Tibial nerve (tissue), 4 donors: ENCODE measurements around the gene TTL. TPM values are rescaled to one million over a fixed set of nuclear protein-coding genes. Genes with fewer than 3 reads are reported as not detected.
"Not testable (repeated sequence)": the region's sequence is repeated elsewhere in the genome, so short reads cannot be mapped to it uniquely, and the experiment has no call there.

ENCODE experiments used
- DNase-seq, 2 donors: peaks; one replicate each; pipeline ENCODE4 v3.0.0-alpha.2; 2019; ENCODE audit warnings: low spot score in 2 of 2
- H3K27ac ChIP-seq, 4 donors: fragments of 200-600 bp; sonication (generic) in 3 of 4; one replicate each; pipeline ENCODE4 v1.5.1; 2017 to 2019; ENCODE audit warnings: mild to moderate bottlenecking in 1 of 4
- H3K27me3 ChIP-seq, 2 donors: fragments of 200-600 bp; sonication (generic) in 1 of 2; one replicate each; pipeline versions ENCODE4 v1.5.1 to v1.6.0; 2017 to 2019
- H3K36me3 ChIP-seq, 3 donors: fragments of 200-600 bp; sonication (generic); one replicate each; pipeline ENCODE4 v1.5.1; 2018 to 2019
- H3K4me1 ChIP-seq, 4 donors: fragments of 200-600 bp; sonication (generic) in 3 of 4; one replicate each; pipeline ENCODE4 v1.5.1; 2017 to 2019
- H3K4me3 ChIP-seq, 4 donors: fragments of 200-600 bp; sonication (generic) in 3 of 4; one replicate each; pipeline ENCODE4 v1.5.1; 2017 to 2019; ENCODE audit warnings: mild to moderate bottlenecking in 1 of 4, moderate library complexity in 1 of 4
- H3K9me3 ChIP-seq, 4 donors: fragments of 200-600 bp; sonication (generic) in 3 of 4; one replicate each; pipeline ENCODE4 v1.5.1; 2017 to 2019
- CTCF ChIP-seq, 5 experiments: fragments of 200-600 bp in 3 of 5; fragments of 450-650 bp in 2 of 5; sonication (generic) in 3 of 5; IDR thresholded peaks; one replicate each; pipeline ENCODE4 v1.5.1; 2016 to 2019; ENCODE audit warnings: antibody characterized with exemption in 5 of 5, mild to moderate bottlenecking in 3 of 5, moderate library complexity in 2 of 5
- EP300 ChIP-seq, 2 donors: sonication (generic); formaldehyde crosslinking; IDR thresholded peaks; one replicate each; pipeline ENCODE4 v1.6.1; 2017; ENCODE audit warnings: antibody characterized with exemption in 2 of 2, mild to moderate bottlenecking in 1 of 2
- POLR2A ChIP-seq, 2 donors: fragments of 450-650 bp; IDR thresholded peaks; one replicate each; pipeline ENCODE4 v1.6.1; 2017; ENCODE audit warnings: antibody characterized with exemption in 2 of 2, mild to moderate bottlenecking in 2 of 2, moderate library complexity in 2 of 2
- WGBS, 2 donors: methylation state at CpG; one replicate each; pipeline ENCODE4 v1.1.5; 2018; 5-methylcytosine and 5-hydroxymethylcytosine counted together
- total RNA-seq, 4 donors: library from RNA; depleted of rRNA; stranded (reverse); fragments of >200 nt; gene quantifications; one replicate each; pipeline ENCODE4 v1.1.0, GENCODE V29; 2016

TTL gene
- total RNA-seq, 4 donors from 2014 or later = 11.8 to 27.8 (median 23.3) TPM

GRCh38 chr2:112437405-112437831 is 44.5 kb upstream of the TTL start:
- DNase-seq, H3K4me3 ChIP-seq, H3K27me3 ChIP-seq, H3K27ac ChIP-seq, H3K36me3 ChIP-seq, H3K4me1 ChIP-seq, H3K9me3 ChIP-seq: not testable (repeated sequence)
- 68 to 81% methylated on average over 16 of the region's 16 CpGs for WGBS, 2 donors

DNA sequence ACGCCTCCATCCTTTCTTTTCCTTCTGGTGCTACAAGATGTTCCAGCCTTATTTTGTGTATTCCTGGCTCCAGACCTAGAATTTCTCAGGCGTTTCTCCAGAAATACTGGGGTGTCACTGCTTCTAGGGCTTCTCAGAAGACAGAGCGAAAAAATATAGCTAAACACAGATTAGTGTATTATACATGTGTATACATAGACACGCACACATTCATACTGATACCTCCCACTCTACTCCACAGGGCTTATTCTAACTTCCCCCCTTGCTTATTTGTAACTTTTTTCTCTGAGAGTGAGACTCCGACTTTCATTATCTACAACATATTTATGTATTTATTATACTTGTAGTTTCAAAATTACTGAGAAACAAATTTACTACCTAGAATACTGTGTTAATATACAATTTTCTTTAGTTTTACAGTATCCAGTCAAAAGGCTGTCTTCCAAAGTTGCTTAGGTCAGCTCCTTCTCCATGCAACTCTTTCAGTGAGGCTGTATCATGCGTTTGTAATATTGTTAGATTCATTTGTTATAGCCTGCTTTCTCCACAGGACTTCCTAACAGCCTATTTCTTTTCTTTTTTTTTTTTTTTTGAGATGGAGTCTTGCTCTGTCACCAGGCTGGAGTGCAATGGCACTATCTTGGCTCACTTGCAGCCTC is 43.2 kb upstream of the TTL start:
- not testable (repeated sequence) for H3K36me3 ChIP-seq, H3K4me3 ChIP-seq, DNase-seq, H3K27ac ChIP-seq, H3K27me3 ChIP-seq, H3K9me3 ChIP-seq, H3K4me1 ChIP-seq
- WGBS, 2 donors = 81 to 83% methylated on average over 6 of the region's 6 CpGs

DNA sequence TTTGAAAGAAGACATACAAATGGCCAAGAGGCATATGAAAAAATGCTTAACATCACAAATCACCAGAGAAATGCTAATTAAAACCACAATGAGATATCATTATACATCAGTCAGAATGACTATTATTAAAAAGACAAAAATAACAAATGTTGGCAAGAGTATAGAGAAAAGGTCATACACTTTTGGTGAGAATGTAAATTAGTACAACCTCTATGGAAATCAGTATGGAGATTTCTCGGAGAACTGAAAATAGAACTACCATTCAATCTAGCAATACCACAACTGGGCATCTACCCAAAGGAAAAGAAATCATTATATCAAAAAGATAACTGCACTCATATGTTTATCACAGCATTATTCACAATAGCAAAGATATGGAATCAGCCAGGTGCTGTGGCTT is 37.7 kb upstream of the TTL start:
- not testable (repeated sequence) for H3K27ac ChIP-seq

DNA sequence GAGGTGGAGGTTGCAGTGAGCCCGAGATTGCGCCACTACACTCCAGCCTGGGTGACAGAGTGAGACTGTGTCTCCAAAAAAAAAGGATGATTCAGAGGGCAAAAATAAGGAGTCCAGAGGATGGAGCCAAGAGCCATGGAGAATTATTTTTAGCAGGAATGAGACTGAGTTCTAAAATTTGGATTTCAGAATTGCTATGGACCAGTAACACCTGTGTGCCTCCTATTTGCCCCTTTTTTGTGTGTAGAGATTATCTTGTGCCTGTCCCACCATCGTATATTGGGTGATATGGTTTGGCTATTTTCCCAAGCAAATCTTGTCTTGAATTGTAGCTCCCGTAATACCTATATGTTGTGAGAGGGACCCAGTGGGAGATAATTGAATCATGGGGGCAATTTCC is 32.1 kb upstream of the TTL start:
- no peak for DNase-seq
- no peaks in the 10 kb centered on the region for H3K27me3 ChIP-seq
- no peaks in the 10 kb centered on the region for H3K4me1 ChIP-seq
- no peak for TF ChIP-seq POLR2A (IDR thresholded peaks at IDR 0.05)
- TF ChIP-seq CTCF (IDR thresholded peaks at IDR 0.05) = no peak
- no peak for TF ChIP-seq EP300 (IDR thresholded peaks at IDR 0.05)
- 90 to 93% methylated on average over 4 of the region's 4 CpGs for WGBS, 2 donors
- no peak overlapping the region for H3K27ac ChIP-seq
- H3K36me3 ChIP-seq = no peaks in the 10 kb centered on the region
- H3K4me3 ChIP-seq = no peak overlapping the region
- peaks cover 0 to 8% (median 0%) of the 10 kb centered on the region in 4 donors for H3K9me3 ChIP-seq

More for the DNA sequence above, 37.7 kb upstream of the TTL start:
- not testable (repeated sequence) for H3K27me3 ChIP-seq, H3K9me3 ChIP-seq, H3K36me3 ChIP-seq, H3K4me3 ChIP-seq, DNase-seq, H3K4me1 ChIP-seq
- 71 to 100% methylated on average over 1 of the region's 1 CpG for WGBS, 2 donors

- TF ChIP-seq POLR2A (IDR thresholded peaks at IDR 0.05) (no peak), EP300 (IDR thresholded peaks at IDR 0.05) (no peak), CTCF (IDR thresholded peaks at IDR 0.05) (no peak)
- Histone ChIP-seq H3K4me1 (no peaks in the 10 kb centered on the region), H3K4me3 (no peak overlapping the region), H3K36me3 (no peaks in the 10 kb centered on the region), H3K27ac (no peak overlapping the region), H3K9me3 (peaks cover 0 to 8% (median 0%) of the 10 kb centered on the region in 4 donors), H3K27me3 (no peaks in the 10 kb centered on the region)
- 93 to 94% methylated on average over 1 of the region's 1 CpG for WGBS, 2 donors
- no peak for DNase-seq
Observed at GRCh38 chr2:112451317-112451716, 30.6 kb upstream of the TTL start.

DNA sequence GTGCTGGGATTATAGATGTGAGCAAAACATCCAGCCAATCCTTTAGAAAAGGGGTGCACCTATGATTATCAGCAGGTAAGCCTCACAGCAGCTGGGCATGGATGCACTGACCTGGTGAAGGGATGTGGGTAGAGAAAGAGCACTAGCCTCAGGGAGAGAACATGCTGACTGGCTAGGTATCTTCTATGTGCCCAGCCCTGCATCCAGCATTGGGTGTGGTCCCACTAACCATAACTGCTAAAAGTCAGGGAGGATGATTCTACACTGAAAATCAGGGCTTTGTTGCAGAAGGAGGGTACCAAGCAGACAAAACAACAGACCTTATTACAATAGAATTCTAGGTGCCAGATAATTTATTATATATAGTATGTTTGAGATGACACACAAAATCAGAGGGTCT is 27.4 kb upstream of the TTL start:
- Histone ChIP-seq H3K4me3 (no peak overlapping the region), H3K4me1 (no peaks in the 10 kb centered on the region), H3K27ac (no peak overlapping the region), H3K27me3 (no peaks in the 10 kb centered on the region), H3K9me3 (peaks cover 0 to 7% (median 0%) of the 10 kb centered on the region in 4 donors), H3K36me3 (no peaks in the 10 kb centered on the region)
- DNase-seq = no peak
- no peak for TF ChIP-seq CTCF (IDR thresholded peaks at IDR 0.05)
- TF ChIP-seq POLR2A (IDR thresholded peaks at IDR 0.05) = no peak
- TF ChIP-seq EP300 (IDR thresholded peaks at IDR 0.05) = no peak

- no peaks in the 10 kb centered on the region for H3K4me1 ChIP-seq
- H3K4me3 ChIP-seq = no peak overlapping the region
- no peak overlapping the region for H3K27ac ChIP-seq
- no peak for DNase-seq
- H3K9me3 ChIP-seq = peaks cover 0 to 5% (median 0%) of the 10 kb centered on the region in 4 donors
- no peaks in the 10 kb centered on the region for H3K27me3 ChIP-seq
- 78 to 90% methylated on average over 1 of the region's 1 CpG for WGBS, 2 donors
- TF ChIP-seq POLR2A (IDR thresholded peaks at IDR 0.05) = no peak
- TF ChIP-seq CTCF (IDR thresholded peaks at IDR 0.05) = no peak
- TF ChIP-seq EP300 (IDR thresholded peaks at IDR 0.05) = no peak
- H3K36me3 ChIP-seq = no peaks in the 10 kb centered on the region
Observed at GRCh38 chr2:112459372-112459771, 22.6 kb upstream of the TTL start.
